Ishikawa (cell line): ENCODE data around the gene ZNF672.

Source experiments
- CEBPB ChIP-seq: IDR thresholded peaks from 2 replicates; pipeline ENCODE4 v1.6.1; 2012
- CREB1 ChIP-seq: IDR thresholded peaks from 2 replicates; pipeline ENCODE4 v1.6.1; 2012; ENCODE audit warnings: low read depth
- EGR1 ChIP-seq: IDR thresholded peaks from 2 replicates; pipeline ENCODE4 v1.6.1; 2012
- EP300 ChIP-seq: IDR thresholded peaks from 2 replicates; pipeline ENCODE4 v1.6.1; 2012; ENCODE audit warnings: borderline replicate concordance
- FOXM1 ChIP-seq: IDR thresholded peaks from 2 replicates; pipeline ENCODE4 v1.6.1; 2012; ENCODE audit warnings: low read depth, borderline replicate concordance
- NFIC ChIP-seq: IDR thresholded peaks from 2 replicates; pipeline ENCODE4 v1.6.1; 2012
- RAD21 ChIP-seq: IDR thresholded peaks from 2 replicates; pipeline ENCODE4 v1.6.1; 2012; ENCODE audit warnings: low read depth
- TAF1 ChIP-seq: IDR thresholded peaks from 2 replicates; pipeline ENCODE4 v1.6.1; 2012; ENCODE audit warnings: low read depth, mild to moderate bottlenecking
- TCF12 ChIP-seq: IDR thresholded peaks from 2 replicates; pipeline ENCODE4 v1.6.1; 2012; ENCODE audit warnings: low read depth
- TEAD4 ChIP-seq: IDR thresholded peaks from 2 replicates; pipeline ENCODE4 v1.6.1; 2012
- YY1 ChIP-seq: IDR thresholded peaks from 2 replicates; pipeline ENCODE4 v1.6.1; 2012; ENCODE audit warnings: low read depth
- ZBTB7A ChIP-seq: IDR thresholded peaks from 2 replicates; pipeline ENCODE4 v1.6.1; 2012; ENCODE audit warnings: low read depth
- TF ChIP-seq, protein P1 (sequence below): IDR thresholded peaks from 2 replicates; pipeline ENCODE4 v1.6.1; 2012; ENCODE audit warnings: low read depth, mild to moderate bottlenecking
- TF ChIP-seq, protein P2 (sequence below): IDR thresholded peaks from 2 replicates; pipeline ENCODE4 v1.6.1; 2012
- TF ChIP-seq, protein P3 (sequence below): IDR thresholded peaks from 2 replicates; pipeline ENCODE4 v1.6.1; 2012

The ZNF672 gene

DNA sequence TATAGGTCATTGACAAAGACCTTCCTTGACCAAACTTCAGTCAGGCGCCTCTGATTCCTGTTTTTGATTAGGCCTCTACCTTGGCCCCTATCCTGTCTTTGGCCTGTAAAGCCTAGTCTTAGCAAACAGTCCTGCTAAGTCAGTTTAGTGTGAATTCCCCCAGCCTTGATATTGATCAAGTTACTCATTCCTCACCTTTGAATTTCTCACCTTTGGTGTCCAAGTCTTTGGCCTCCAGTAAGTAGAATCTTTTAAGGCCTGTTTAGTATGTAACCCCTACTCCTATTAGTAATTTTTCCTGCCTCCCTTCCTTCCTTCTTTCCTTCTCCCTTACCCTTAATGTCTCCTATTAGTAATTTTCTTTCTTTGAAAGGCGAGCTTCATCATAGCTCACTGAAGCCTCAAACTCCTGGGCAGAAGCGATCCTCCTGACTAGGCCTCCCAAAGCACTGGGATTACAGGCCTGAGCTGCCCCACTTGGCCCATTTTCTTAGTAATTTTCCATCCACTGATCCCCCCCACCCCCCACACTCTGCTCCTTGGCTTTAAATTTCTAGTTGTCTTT is 33.9 kb downstream of the ZNF672 start:
- TF ChIP-seq CEBPB (no peak), CREB1 (no peak), EGR1 (no peak), YY1 (no peak), TCF12 (no peak), ZBTB7A (no peak), TEAD4 (no peak), EP300 (no peak)
- TF ChIP-seq, protein P1, sequence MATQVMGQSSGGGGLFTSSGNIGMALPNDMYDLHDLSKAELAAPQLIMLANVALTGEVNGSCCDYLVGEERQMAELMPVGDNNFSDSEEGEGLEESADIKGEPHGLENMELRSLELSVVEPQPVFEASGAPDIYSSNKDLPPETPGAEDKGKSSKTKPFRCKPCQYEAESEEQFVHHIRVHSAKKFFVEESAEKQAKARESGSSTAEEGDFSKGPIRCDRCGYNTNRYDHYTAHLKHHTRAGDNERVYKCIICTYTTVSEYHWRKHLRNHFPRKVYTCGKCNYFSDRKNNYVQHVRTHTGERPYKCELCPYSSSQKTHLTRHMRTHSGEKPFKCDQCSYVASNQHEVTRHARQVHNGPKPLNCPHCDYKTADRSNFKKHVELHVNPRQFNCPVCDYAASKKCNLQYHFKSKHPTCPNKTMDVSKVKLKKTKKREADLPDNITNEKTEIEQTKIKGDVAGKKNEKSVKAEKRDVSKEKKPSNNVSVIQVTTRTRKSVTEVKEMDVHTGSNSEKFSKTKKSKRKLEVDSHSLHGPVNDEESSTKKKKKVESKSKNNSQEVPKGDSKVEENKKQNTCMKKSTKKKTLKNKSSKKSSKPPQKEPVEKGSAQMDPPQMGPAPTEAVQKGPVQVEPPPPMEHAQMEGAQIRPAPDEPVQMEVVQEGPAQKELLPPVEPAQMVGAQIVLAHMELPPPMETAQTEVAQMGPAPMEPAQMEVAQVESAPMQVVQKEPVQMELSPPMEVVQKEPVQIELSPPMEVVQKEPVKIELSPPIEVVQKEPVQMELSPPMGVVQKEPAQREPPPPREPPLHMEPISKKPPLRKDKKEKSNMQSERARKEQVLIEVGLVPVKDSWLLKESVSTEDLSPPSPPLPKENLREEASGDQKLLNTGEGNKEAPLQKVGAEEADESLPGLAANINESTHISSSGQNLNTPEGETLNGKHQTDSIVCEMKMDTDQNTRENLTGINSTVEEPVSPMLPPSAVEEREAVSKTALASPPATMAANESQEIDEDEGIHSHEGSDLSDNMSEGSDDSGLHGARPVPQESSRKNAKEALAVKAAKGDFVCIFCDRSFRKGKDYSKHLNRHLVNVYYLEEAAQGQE = no peak

DNA sequence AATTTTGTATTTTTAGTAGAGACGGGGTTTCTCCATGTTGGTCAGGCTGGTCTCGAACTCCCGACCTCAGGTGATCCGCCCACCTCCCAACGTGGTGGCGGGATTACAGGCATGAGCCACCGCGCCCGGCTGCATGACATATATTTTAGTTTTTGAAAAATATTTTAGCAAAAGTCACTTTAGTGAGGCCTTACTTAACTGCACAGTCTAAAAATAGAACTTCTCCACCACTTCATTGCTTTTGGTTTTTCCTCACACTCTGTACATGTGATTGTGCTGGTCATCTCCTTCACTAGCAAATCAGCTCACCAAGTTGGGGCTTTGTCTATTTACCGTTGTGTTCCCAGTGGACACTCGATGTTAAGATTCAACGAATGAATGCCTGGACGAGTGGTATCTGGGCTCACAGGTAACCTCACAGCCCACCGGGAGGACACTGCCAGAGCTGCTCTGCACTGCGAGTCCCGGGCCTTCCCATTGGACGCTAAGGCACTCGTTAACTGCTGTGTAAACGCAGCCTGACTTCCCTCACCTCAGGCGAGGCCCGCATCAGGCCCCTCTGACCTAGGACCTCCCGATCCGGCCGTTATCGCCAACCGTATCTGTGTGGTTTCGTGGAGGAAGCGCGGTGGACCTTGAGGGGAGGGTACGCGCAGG is 34.9 kb downstream of the ZNF672 start:
- TF ChIP-seq EGR1 = peak; percentile 49
- TF ChIP-seq EP300 = no peak
- TF ChIP-seq, protein P2, sequence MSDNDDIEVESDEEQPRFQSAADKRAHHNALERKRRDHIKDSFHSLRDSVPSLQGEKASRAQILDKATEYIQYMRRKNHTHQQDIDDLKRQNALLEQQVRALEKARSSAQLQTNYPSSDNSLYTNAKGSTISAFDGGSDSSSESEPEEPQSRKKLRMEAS = peak; percentile 33; the same call in 1 of the 2 replicates
- peak; percentile 9; the same call in 1 of the 2 replicates for TF ChIP-seq TAF1

DNA sequence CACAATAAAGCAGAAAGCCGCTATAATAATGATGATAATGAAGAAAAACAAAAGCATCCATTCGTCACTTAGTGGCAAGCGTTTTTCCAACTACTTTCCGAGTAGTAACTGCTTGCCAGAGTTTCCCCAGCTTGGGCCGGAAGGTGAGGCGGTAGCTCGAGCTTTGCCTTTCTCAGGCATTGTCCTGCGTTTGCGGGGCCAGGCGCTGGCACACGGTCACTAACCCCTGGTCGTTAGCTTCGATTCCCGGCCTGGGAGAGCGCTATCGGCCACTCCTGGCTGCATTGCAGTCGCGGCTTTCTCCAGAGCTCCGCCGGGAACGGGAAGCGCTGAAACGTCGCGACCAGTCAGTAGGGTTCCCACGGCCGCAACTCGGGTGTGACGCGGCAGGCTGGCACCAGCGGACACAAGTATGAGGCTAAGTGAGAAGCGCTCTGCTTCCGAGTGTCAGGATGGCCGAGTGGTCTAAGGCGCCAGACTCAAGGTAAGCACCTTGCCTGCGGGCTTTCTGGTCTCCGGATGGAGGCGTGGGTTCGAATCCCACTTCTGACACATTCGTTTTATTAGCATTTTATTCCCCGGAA is 35.5 kb downstream of the ZNF672 start:
- TF ChIP-seq CREB1 (peak; percentile 22; the same call in 1 of the 2 replicates), TAF1 (no peak; the same call in 1 of the 2 replicates), EP300 (peak; percentile 36; the same call in 1 of the 2 replicates), ZBTB7A (no peak), TEAD4 (peak; percentile 94), TCF12 (peak; percentile 41; the same call in 1 of the 2 replicates), EGR1 (no peak), NFIC (peak; percentile 5; the same call in 1 of the 2 replicates), YY1 (peak; percentile 73; the same call in 1 of the 2 replicates), FOXM1 (no peak), CEBPB (peak; percentile 65), RAD21 (0 out of 2 replicates have a peak, but pooled peaks have one; percentile 13)
- TF ChIP-seq, protein P2 = peak; percentile 6
- TF ChIP-seq, protein P1 = no peak
- TF ChIP-seq, protein P3, sequence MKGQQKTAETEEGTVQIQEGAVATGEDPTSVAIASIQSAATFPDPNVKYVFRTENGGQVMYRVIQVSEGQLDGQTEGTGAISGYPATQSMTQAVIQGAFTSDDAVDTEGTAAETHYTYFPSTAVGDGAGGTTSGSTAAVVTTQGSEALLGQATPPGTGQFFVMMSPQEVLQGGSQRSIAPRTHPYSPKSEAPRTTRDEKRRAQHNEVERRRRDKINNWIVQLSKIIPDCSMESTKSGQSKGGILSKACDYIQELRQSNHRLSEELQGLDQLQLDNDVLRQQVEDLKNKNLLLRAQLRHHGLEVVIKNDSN = no peak

DNA sequence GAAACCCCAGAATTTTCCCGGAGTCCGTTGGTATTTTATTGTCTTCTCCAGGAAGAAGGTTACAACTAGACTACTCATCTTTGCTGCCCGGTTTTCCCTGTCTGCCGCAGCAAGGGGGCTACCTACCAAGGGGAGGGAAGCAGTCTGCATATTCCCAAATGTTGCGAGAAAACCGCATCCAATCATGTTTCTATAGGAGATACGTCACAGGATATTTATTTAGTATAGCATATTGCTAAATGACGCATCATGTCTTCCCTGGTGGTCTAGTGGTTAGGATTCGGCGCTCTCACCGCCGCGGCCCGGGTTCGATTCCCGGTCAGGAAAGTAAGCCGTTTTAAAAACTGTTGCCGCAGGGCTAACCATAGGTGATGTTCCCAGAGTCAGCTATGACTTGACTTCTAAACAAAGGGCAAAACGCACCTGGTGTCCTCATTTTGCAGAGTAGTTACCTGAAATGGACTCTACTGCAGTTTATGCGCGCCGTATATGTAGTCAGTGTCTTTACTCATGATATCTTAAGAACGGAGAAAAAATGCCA is 36.0 kb downstream of the ZNF672 start:
- TF ChIP-seq EGR1 (no peak), TEAD4 (peak; percentile 93), RAD21 (no peak), EP300 (no peak), ZBTB7A (no peak), YY1 (peak; percentile 67; the same call in 1 of the 2 replicates), FOXM1 (0 out of 2 replicates have a peak, but pooled peaks have one; percentile 35), TCF12 (peak; percentile 31), NFIC (no peak), CEBPB (peak; percentile 69), TAF1 (peak; percentile 11; the same call in 1 of the 2 replicates), CREB1 (peak; percentile 59; the same call in 1 of the 2 replicates)
- TF ChIP-seq, protein P1 = no peak
- TF ChIP-seq, protein P3 = peak; percentile 14; the same call in 1 of the 2 replicates
- TF ChIP-seq, protein P2 = peak; percentile 47
